ENCODE measurements around the gene LIMK1.

- TF ChIP-seq CTCF (IDR thresholded peaks at IDR 0.05; ENCODE audit: low read depth, low read length, missing input control) (no peak), NR2F2 (IDR thresholded peaks at IDR 0.05) (no peak), REST (IDR thresholded peaks at IDR 0.05) (no peak), YY1 (IDR thresholded peaks at IDR 0.05) (no peak), ATF3 (IDR thresholded peaks at IDR 0.05) (no peak), SP1 (IDR thresholded peaks at IDR 0.05) (no peak), JUND (IDR thresholded peaks at IDR 0.05) (no peak), TAF1 (conservative IDR thresholded peaks at IDR 0.05) (no peak)
Observed at GRCh38 chr7:74149603-74150002, 66.0 kb downstream of the LIMK1 start.

Measured in liver (tissue), 3 donors.